Activated T-cell treated with anti-CD3 and anti-CD28 coated beads, Interleukin-2, amount 50 U/mL, for 4 hours (primary cell): ENCODE measurements around the gene TCF4. TPM values are rescaled to one million over a fixed set of nuclear protein-coding genes. Genes with fewer than 3 reads are reported as not detected.
A peak's percentile ranks its signal among the peaks of the same experiment; 100 is the strongest.

ENCODE experiments used
- ATAC-seq, 2 donors: fragments of 200-7000 bp; cut with Tn5 transposase; one replicate each; pipeline ENCODE4 v1.10.0; 2021
- DNase-seq: peaks from one replicate; pipeline ENCODE4 v3.0.0-alpha.2; 2020
- H3K27me3 Mint-ChIP-seq: one replicate; pipeline ENCODE4 v1.8.0; 2021; ENCODE audit warnings: low read depth, mixed read lengths
- H3K36me3 Mint-ChIP-seq: one replicate; pipeline ENCODE4 v1.8.0; 2022; ENCODE audit warnings: mixed read lengths; ENCODE audit not compliant: insufficient read depth
- H3K4me1 Mint-ChIP-seq: one replicate; pipeline ENCODE4 v1.8.0; 2021; ENCODE audit warnings: low read depth, mixed read lengths
- H3K4me3 Mint-ChIP-seq: one replicate; pipeline ENCODE4 v1.8.0; 2021; ENCODE audit warnings: mild to moderate bottlenecking, moderate library complexity, mixed read lengths
- H3K9me3 Mint-ChIP-seq: one replicate; pipeline ENCODE4 v1.8.0; 2021; ENCODE audit warnings: mixed read lengths
- total RNA-seq, 3 donors: library from RNA; stranded (reverse); gene quantifications; one replicate each; pipeline ENCODE4 v1.2.1, GENCODE V29; 2021

The TCF4 gene
- total RNA-seq, 3 donors from 2014 or later: 0.91 to 2.6 (median 1.3) TPM

DNA sequence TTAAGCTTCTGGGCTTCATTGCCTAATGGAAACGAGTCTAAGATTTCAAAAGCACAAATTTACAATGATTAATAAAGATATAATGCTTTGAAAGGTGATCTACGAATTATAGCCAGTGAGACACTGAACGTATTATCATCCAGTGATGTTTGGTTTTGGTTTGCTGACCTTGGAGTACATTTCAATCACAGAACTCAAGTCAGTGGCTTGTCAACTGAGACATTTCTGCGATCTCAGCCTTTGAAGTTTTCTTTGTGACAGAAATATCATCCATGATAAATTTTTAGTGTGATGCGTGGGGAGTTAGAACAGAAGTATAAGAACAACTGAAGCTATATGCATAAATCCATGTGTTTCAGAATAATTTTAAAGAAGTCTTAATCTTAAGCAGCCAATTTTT lies 263.8 kb downstream of the TCF4 start:
- H3K4me1 Mint-ChIP-seq: peaks cover 7% of the 10 kb centered on the region
- ATAC-seq (no peak), DNase-seq (no peak)
- H3K36me3 Mint-ChIP-seq: no peaks in the 10 kb centered on the region
- peaks cover 31% of the 10 kb centered on the region for H3K27me3 Mint-ChIP-seq
- H3K9me3 Mint-ChIP-seq: no peaks in the 10 kb centered on the region
- H3K4me3 Mint-ChIP-seq: no peak overlapping the region

DNA sequence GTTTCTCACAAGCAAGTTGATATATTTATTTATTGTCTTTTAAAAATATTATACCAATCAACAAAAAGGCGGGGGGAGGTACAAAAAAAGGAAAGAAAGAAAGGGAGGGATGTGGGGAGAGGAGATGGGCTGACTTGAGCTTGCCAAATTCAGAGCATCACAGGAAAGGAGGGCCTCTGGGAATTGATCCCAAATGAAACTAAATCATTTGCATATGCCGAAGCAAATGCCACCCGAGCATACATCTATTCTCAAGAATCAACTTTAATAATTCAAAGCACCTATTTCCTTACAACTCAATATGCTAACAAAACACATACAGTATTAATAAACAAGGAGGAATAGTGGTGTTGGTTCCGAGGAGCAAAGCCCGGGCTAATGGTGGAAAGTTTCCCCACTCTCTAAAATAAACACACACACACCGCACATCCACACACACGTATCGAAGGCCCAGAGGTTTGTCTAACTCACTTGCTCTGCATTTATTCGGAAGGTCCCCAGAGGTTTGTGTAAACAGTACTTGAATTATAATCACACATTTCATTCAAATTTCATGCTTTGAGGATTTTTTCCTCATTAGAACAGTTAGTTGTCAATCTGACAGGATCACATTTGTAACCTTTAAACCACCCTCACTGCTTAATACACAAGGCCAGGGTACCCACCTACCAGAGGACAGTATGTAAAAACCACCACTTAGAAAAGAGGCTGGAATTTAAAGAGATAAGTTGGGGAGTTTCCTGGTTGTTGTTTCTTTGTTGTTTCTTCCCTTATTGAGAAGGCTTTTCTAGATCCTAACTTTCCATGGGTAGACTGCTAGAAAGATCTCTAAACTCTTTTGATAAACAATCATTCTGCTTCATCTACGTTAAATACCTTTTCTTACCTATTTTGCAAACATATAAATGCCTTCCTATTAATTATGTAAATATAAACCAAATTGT lies 264.7 kb downstream of the TCF4 start:
- H3K36me3 Mint-ChIP-seq: no peaks in the 10 kb centered on the region
- DNase-seq (no peak), ATAC-seq (no peak)
- H3K4me3 Mint-ChIP-seq: no peak overlapping the region
- peaks cover 7% of the 10 kb centered on the region for H3K4me1 Mint-ChIP-seq
- no peaks in the 10 kb centered on the region for H3K9me3 Mint-ChIP-seq
- H3K27me3 Mint-ChIP-seq: peaks cover 35% of the 10 kb centered on the region

DNA sequence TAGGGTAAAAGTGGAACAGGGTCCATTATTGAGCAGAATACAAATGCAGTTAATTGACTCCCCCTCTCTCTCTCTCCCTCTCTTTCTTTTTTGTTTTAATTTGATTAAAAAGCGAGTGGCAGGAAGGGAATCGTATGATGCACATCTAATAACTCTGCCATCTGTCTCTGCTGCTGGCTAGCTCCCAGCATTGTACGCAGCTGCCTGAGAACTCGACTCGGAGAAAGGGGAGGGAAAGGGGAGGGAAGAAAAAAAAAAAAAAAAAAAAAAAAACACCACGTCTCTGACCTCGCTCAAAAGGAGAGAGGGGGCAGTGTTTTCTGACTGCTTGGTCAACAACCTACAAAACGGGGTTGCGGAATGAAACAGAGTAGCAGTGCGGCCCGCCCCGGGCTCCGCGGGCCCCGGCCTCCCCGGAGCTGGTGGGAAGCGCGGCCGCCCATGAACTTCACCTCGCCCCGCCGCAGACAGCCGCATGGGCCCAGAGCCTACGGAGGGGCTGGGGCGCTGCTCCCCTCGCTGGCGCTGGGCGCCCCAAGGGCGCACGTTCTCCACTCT lies 265.7 kb downstream of the TCF4 start:
- Mint-ChIP-seq H3K4me3 (peak overlapping the region; percentile 72), H3K9me3 (no peaks in the 10 kb centered on the region), H3K27me3 (peaks cover 35% of the 10 kb centered on the region), H3K4me1 (peaks cover 7% of the 10 kb centered on the region), H3K36me3 (no peaks in the 10 kb centered on the region)
- ATAC-seq: peak in 1 of 2 donors; percentile 57
- DNase-seq: no peak

- Mint-ChIP-seq H3K4me1 (peaks cover 9% of the 10 kb centered on the region), H3K27me3 (peaks cover 35% of the 10 kb centered on the region), H3K36me3 (no peaks in the 10 kb centered on the region), H3K9me3 (no peaks in the 10 kb centered on the region), H3K4me3 (peak overlapping the region; percentile 72)
- ATAC-seq (no peak), DNase-seq (no peak)
Observed at GRCh38 chr18:55321265-55322177, 266.5 kb downstream of the TCF4 start.

DNA sequence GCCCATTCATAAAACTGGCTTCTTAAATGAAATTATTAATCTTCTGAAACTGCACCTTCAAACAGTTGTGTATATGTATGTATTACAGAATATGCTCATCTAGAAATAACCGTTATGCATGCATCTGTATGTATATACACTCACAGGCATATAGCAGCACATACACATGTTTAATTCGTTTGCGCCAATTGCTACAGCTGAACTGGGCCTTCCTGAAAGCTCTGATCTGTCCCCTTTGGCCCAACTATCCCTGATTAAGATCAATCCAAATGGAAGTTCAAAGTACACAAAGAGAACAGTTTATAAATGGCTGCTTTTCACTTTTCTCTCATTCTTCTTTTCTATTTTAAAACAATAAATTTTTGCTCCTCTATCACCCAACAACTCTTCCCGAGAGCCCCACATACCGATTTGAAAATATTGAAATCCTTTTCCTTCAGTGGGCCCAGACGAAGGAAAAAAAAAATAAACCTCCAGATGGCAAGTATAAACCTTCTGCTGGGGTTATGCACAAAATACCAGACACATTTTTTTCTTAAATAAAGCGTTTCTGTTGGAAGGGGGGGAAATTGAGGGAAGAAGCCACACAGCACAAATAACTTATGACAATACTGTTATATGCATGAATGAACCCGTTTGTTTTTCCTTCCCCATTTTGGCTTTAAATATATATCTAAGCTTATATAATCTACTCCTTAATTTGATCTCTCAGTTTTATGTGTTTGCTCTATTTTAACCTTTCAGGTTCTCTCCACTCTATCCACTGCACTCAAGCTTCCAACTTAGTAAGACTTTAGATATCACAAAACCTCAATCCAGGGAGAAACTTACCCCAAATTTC lies 267.3 kb downstream of the TCF4 start:
- peaks cover 10% of the 10 kb centered on the region for H3K4me1 Mint-ChIP-seq
- H3K9me3 Mint-ChIP-seq: no peaks in the 10 kb centered on the region
- peak overlapping the region; percentile 72 for H3K4me3 Mint-ChIP-seq
- no peak for ATAC-seq
- H3K36me3 Mint-ChIP-seq: no peaks in the 10 kb centered on the region
- H3K27me3 Mint-ChIP-seq: peaks cover 35% of the 10 kb centered on the region
- DNase-seq: no peak

DNA sequence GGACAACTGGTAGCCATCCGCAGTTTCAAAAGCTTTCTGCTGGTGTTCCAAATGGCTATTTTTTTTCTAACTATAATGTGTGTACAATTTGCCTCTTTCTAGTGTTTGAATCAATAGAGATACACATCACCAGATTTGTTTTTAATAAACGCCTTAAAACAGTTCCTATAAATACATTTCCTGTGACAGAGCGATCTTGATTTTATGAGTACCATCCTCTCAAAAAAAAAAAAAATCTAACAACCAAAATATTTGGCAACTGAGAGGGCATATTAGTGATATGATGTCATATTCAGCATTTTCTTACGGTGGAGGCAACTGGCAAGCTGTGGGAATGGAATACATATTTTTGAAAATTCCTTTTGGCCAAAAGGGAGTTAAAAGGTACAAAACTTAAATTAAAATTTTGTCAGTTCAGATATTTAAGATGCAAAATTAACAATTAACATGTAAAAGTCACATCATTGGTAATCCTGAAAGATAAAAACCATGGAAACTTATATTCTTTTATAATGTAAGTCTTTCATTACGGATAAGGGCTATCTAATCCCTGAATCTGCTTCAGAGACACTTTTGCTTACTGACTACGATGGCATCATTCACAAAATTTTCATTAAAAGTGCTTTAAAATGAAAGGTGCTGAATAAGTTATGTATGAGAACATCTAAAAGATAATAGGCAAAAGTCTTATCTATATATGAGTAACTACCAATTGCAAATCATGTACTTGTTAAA lies 268.4 kb downstream of the TCF4 start:
- Mint-ChIP-seq H3K4me3 (peak overlapping the region; percentile 12), H3K4me1 (peaks cover 10% of the 10 kb centered on the region), H3K9me3 (no peaks in the 10 kb centered on the region), H3K36me3 (no peaks in the 10 kb centered on the region), H3K27me3 (peaks cover 33% of the 10 kb centered on the region)
- DNase-seq (no peak), ATAC-seq (no peak)

- Mint-ChIP-seq H3K27me3 (peaks cover 31% of the 10 kb centered on the region), H3K9me3 (no peaks in the 10 kb centered on the region), H3K4me3 (no peak overlapping the region), H3K36me3 (no peaks in the 10 kb centered on the region), H3K4me1 (peaks cover 10% of the 10 kb centered on the region)
- no peak for ATAC-seq
- DNase-seq: no peak
Observed at GRCh38 chr18:55318951-55319441, 269.0 kb downstream of the TCF4 start.

GRCh38 chr18:55317864-55318263 lies 270.1 kb downstream of the TCF4 start:
- H3K36me3 Mint-ChIP-seq: no peaks in the 10 kb centered on the region
- ATAC-seq (no peak), DNase-seq (no peak)
- no peak overlapping the region for H3K4me3 Mint-ChIP-seq
- no peaks in the 10 kb centered on the region for H3K9me3 Mint-ChIP-seq
- H3K27me3 Mint-ChIP-seq: peaks cover 22% of the 10 kb centered on the region
- peaks cover 7% of the 10 kb centered on the region for H3K4me1 Mint-ChIP-seq

GRCh38 chr18:55317324-55317723 lies 270.7 kb downstream of the TCF4 start:
- Mint-ChIP-seq H3K4me3 (no peak overlapping the region), H3K36me3 (no peaks in the 10 kb centered on the region), H3K27me3 (peaks cover 22% of the 10 kb centered on the region), H3K4me1 (peaks cover 7% of the 10 kb centered on the region), H3K9me3 (no peaks in the 10 kb centered on the region)
- DNase-seq (no peak), ATAC-seq (no peak)

GRCh38 chr18:55316486-55317184 lies 271.4 kb downstream of the TCF4 start:
- no peak for ATAC-seq
- Mint-ChIP-seq H3K27me3 (peaks cover 21% of the 10 kb centered on the region), H3K9me3 (no peaks in the 10 kb centered on the region), H3K36me3 (no peaks in the 10 kb centered on the region), H3K4me1 (peaks cover 6% of the 10 kb centered on the region), H3K4me3 (no peak overlapping the region)
- no peak for DNase-seq

DNA sequence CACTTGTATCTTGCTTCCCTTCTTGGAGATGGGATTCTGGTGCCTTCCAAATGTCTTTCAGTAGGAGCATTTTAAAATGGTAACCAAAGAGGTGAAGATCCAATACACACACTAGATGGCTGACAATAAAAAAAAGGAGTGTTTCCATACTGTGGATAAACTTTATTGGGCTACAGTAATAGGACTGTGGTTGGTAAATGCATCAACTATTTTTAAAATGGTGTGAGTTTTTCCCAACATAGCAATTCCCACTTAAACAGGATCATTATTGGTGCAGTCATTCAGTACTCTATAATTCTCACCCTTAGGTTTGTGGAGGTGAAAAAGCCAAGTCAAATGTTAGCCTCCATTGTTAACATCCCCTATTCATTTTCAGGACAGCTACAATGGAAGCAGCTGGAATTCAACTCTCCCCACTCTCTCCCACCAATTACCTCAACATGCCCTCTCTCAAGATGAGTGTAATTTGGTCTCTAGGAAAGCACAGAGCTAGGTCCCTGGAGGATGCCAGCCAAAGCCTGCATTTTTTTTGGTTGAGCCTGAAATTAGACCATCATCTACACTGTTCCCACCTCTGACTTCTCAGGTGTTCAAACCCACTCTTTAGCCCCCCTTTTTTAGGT lies 273.3 kb downstream of the TCF4 start:
- Mint-ChIP-seq H3K27me3 (peaks cover 9% of the 10 kb centered on the region), H3K4me3 (no peak overlapping the region), H3K36me3 (no peaks in the 10 kb centered on the region), H3K4me1 (peaks cover 3% of the 10 kb centered on the region), H3K9me3 (no peaks in the 10 kb centered on the region)
- DNase-seq (no peak), ATAC-seq (no peak)

DNA sequence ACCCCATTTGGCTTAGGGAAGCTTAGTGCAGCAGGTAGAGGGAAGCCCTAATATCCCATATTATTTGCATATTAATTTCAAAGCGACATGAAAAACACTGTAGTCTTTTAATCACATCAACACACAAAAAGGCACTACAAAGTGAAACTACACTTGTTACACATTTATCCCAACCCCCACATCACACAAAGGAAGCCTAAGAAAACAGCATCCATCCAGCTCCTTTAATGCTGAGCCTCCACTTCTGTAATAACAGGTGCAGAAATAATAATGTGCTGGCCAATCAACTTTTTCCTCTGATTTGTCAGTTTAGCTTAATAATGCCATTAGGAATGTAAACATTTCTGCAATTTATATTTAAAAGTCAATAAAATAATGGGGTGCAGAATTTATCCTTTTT lies 274.0 kb downstream of the TCF4 start:
- DNase-seq: no peak
- no peaks in the 10 kb centered on the region for H3K36me3 Mint-ChIP-seq
- H3K9me3 Mint-ChIP-seq: no peaks in the 10 kb centered on the region
- H3K4me1 Mint-ChIP-seq: peaks cover 3% of the 10 kb centered on the region
- no peak overlapping the region for H3K4me3 Mint-ChIP-seq
- peaks cover 3% of the 10 kb centered on the region for H3K27me3 Mint-ChIP-seq
- no peak for ATAC-seq
